Trophoblast cell (in vitro differentiated cells and primary cell): ENCODE results near the gene GSG1L.

Source experiments
- DNase-seq, 2 donors: peaks; one replicate each; pipeline ENCODE4 v3.0.0-alpha.2; 2016
- H2AFZ ChIP-seq: 2 replicates; pipeline ENCODE4 v1.6.1; 2013; ENCODE audit warnings: low read length, moderate library complexity, mild to moderate bottlenecking; ENCODE audit not compliant: insufficient read depth, poor library complexity
- H2AK5ac ChIP-seq: 2 replicates; pipeline ENCODE4 v1.6.1; 2013; ENCODE audit warnings: mild to moderate bottlenecking, low read length
- H2BK120ac ChIP-seq: 2 replicates; pipeline ENCODE4 v1.6.1; 2013; ENCODE audit warnings: low read length, mild to moderate bottlenecking, moderate library complexity; ENCODE audit not compliant: insufficient read depth, poor library complexity
- H2BK12ac ChIP-seq: 2 replicates; pipeline ENCODE4 v1.6.1; 2013; ENCODE audit warnings: mild to moderate bottlenecking, low read length, moderate library complexity
- H2BK5ac ChIP-seq: 2 replicates; pipeline ENCODE4 v1.6.1; 2013; ENCODE audit warnings: low read length, low read depth, moderate library complexity, mild to moderate bottlenecking; ENCODE audit not compliant: poor library complexity
- H3K14ac ChIP-seq: 2 replicates; pipeline ENCODE4 v1.6.1; 2013; ENCODE audit warnings: mild to moderate bottlenecking, low read length
- H3K18ac ChIP-seq: 2 replicates; pipeline ENCODE4 v1.6.1; 2013; ENCODE audit warnings: mild to moderate bottlenecking, low read length
- H3K23ac ChIP-seq: 2 replicates; pipeline ENCODE4 v1.6.1; 2013; ENCODE audit warnings: low read length
- H3K27ac ChIP-seq: 2 replicates; pipeline ENCODE4 v1.5.1; 2013; ENCODE audit warnings: low read depth, mild to moderate bottlenecking, inconsistent platforms, low read length, moderate library complexity
- H3K27me3 ChIP-seq: 2 replicates; pipeline ENCODE4 v1.6.1; 2013; ENCODE audit warnings: inconsistent platforms, mild to moderate bottlenecking, low read length, moderate library complexity; ENCODE audit not compliant: insufficient read depth
- H3K36me3 ChIP-seq, 2 experiments: 1 replicate in 1 of 2; 2 replicates in 1 of 2; pipeline ENCODE4 v1.6.1; 2013; ENCODE audit warnings: low read length in 2 of 2, mild to moderate bottlenecking in 2 of 2, moderate library complexity in 1 of 2; ENCODE audit not compliant: insufficient read depth in 2 of 2, control insufficient read depth in 1 of 2
- H3K4ac ChIP-seq: 2 replicates; pipeline ENCODE4 v1.6.1; 2013; ENCODE audit warnings: low read depth, mild to moderate bottlenecking, low read length, moderate library complexity
- H3K4me1 ChIP-seq, 2 experiments: 1 replicate in 1 of 2; 2 replicates in 1 of 2; pipeline ENCODE4 v1.6.1; 2013; ENCODE audit warnings: low read length in 2 of 2, mild to moderate bottlenecking in 2 of 2, moderate library complexity in 1 of 2; ENCODE audit not compliant: insufficient read depth in 2 of 2, control insufficient read depth in 1 of 2
- H3K4me2 ChIP-seq: 2 replicates; pipeline ENCODE4 v1.6.1; 2013; ENCODE audit warnings: inconsistent platforms, mild to moderate bottlenecking, low read length, moderate library complexity
- H3K4me3 ChIP-seq: 2 replicates; pipeline ENCODE4 v1.5.1; 2013; ENCODE audit warnings: mild to moderate bottlenecking, low read depth, low read length, inconsistent platforms
- H3K79me1 ChIP-seq: one replicate; pipeline ENCODE4 v1.6.1; 2013; ENCODE audit warnings: low read length
- H3K79me2 ChIP-seq: 2 replicates; pipeline ENCODE4 v1.6.1; 2013; ENCODE audit warnings: low read length, mild to moderate bottlenecking; ENCODE audit not compliant: control insufficient read depth, insufficient read depth, poor library complexity
- H3K9ac ChIP-seq: 2 replicates; pipeline ENCODE4 v1.6.1; 2013; ENCODE audit warnings: mild to moderate bottlenecking, low read length
- H3K9me3 ChIP-seq: 2 replicates; pipeline ENCODE4 v1.6.1; 2013; ENCODE audit warnings: low read depth, mild to moderate bottlenecking, control low read depth, inconsistent platforms, low read length; ENCODE audit not compliant: insufficient read depth
- H4K12ac ChIP-seq: 2 replicates; pipeline ENCODE4 v1.6.1; 2013; ENCODE audit warnings: low read depth, mild to moderate bottlenecking, low read length, moderate library complexity
- H4K8ac ChIP-seq: 2 replicates; pipeline ENCODE4 v1.6.1; 2013; ENCODE audit warnings: low read depth, mild to moderate bottlenecking, low read length, moderate library complexity
- H4K91ac ChIP-seq: one replicate; pipeline ENCODE4 v1.6.1; 2013; ENCODE audit warnings: low read depth, mild to moderate bottlenecking, low read length, moderate library complexity
- WGBS: extraction: QIAGEN DNeasy Blood & Tissue Kit; methylation state at CpG from one replicate; pipeline ENCODE4 v1.1.7; 2013; ENCODE audit warnings: missing lambda C conversion rate; ENCODE audit not compliant: insufficient read length, insufficient coverage; ENCODE audit errors: extremely low coverage; 5-methylcytosine and 5-hydroxymethylcytosine counted together

The GSG1L gene

DNA sequence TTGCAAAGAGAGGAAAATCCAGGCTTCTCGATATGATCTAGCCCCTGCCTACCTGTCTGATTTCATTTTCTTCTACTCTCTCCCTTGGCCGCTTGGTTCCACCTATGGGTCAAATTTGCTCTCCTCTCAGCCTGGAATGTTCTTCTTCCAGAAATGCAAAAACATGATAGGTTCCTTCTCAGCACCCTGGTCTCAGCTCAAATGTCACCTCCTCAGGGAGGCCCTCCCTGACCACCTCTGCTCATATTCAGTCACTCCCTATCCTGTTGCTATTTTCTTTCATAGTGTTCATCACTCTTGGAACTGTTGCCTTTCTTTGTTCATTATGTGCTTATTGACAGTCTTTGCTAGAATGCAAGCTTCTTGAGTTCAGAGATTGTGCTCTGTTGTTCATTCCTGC, 305.0 kb downstream of the GSG1L start:
- no peak overlapping the region for H4K8ac ChIP-seq
- no peak overlapping the region for H2BK5ac ChIP-seq
- H2AK5ac ChIP-seq = no peak overlapping the region
- no peak overlapping the region for H3K4me2 ChIP-seq
- H3K79me1 ChIP-seq = no peaks in the 10 kb centered on the region
- DNase-seq = no peak
- H3K4ac ChIP-seq = no peak overlapping the region
- no peak overlapping the region for H3K14ac ChIP-seq
- no peak overlapping the region for H3K4me3 ChIP-seq
- no peak overlapping the region for H4K12ac ChIP-seq
- peaks cover 12 to 16% of the 10 kb centered on the region in 2 experiments for H3K36me3 ChIP-seq
- peaks cover 0 to 12% of the 10 kb centered on the region in 2 experiments for H3K4me1 ChIP-seq
- H3K27ac ChIP-seq = no peak overlapping the region
- no peak overlapping the region for H3K9ac ChIP-seq
- no CpG with 5 or more reads among the region's 2 CpGs for WGBS
- no peak overlapping the region for H2BK12ac ChIP-seq
- no peak overlapping the region for H4K91ac ChIP-seq
- no peak overlapping the region for H3K18ac ChIP-seq
- no peak overlapping the region for H2AFZ ChIP-seq
- H3K23ac ChIP-seq = no peak overlapping the region
- H2BK120ac ChIP-seq = no peak overlapping the region
- no peaks in the 10 kb centered on the region for H3K27me3 ChIP-seq
- H3K79me2 ChIP-seq = no peaks in the 10 kb centered on the region
- H3K9me3 ChIP-seq = no peaks in the 10 kb centered on the region

GRCh38 chr16:27756206-27756970, 307.1 kb downstream of the GSG1L start:
- no peak overlapping the region for H4K8ac ChIP-seq
- H2BK120ac ChIP-seq = no peak overlapping the region
- no peak overlapping the region for H3K18ac ChIP-seq
- no peak overlapping the region for H3K4me3 ChIP-seq
- H3K9ac ChIP-seq = no peak overlapping the region
- no peak overlapping the region for H3K14ac ChIP-seq
- H3K23ac ChIP-seq = no peak overlapping the region
- no peaks in the 10 kb centered on the region for H3K9me3 ChIP-seq
- no peak overlapping the region for H4K12ac ChIP-seq
- no peak overlapping the region for H4K91ac ChIP-seq
- H2AK5ac ChIP-seq = no peak overlapping the region
- H2AFZ ChIP-seq = no peak overlapping the region
- no peak overlapping the region for H2BK12ac ChIP-seq
- DNase-seq = no peak
- no peak overlapping the region for H3K4me2 ChIP-seq
- H3K4ac ChIP-seq = no peak overlapping the region
- no peaks in the 10 kb centered on the region for H3K27me3 ChIP-seq
- H3K4me1 ChIP-seq = peaks cover 0 to 14% of the 10 kb centered on the region in 2 experiments
- H3K79me2 ChIP-seq = no peaks in the 10 kb centered on the region
- no peaks in the 10 kb centered on the region for H3K79me1 ChIP-seq
- peaks cover 5 to 10% of the 10 kb centered on the region in 2 experiments for H3K36me3 ChIP-seq
- WGBS = no CpG with 5 or more reads among the region's 10 CpGs
- H3K27ac ChIP-seq = no peak overlapping the region
- no peak overlapping the region for H2BK5ac ChIP-seq

- Histone ChIP-seq H3K9me3 (no peaks in the 10 kb centered on the region), H4K8ac (no peak overlapping the region), H3K4me3 (no peak overlapping the region), H4K91ac (no peak overlapping the region), H4K12ac (no peak overlapping the region), H3K27me3 (no peaks in the 10 kb centered on the region), H3K4me2 (no peak overlapping the region), H3K9ac (no peak overlapping the region), H3K79me2 (no peaks in the 10 kb centered on the region), H3K14ac (no peak overlapping the region), H3K4me1 (peaks cover 0 to 14% of the 10 kb centered on the region in 2 experiments), H2BK12ac (no peak overlapping the region), H3K18ac (no peak overlapping the region), H2BK5ac (no peak overlapping the region), H3K27ac (no peak overlapping the region), H2AFZ (no peak overlapping the region), H3K36me3 (peaks cover 6 to 8% of the 10 kb centered on the region in 2 experiments), H3K4ac (no peak overlapping the region), H3K79me1 (no peaks in the 10 kb centered on the region), H2BK120ac (no peak overlapping the region), H2AK5ac (no peak overlapping the region), H3K23ac (no peak overlapping the region)
- DNase-seq = no peak
- WGBS = no CpG with 5 or more reads among the region's 11 CpGs
These were observed 308.5 kb downstream of the GSG1L start for GRCh38 chr16:27754788-27755690.

- Histone ChIP-seq H3K9ac (no peak overlapping the region), H3K4me3 (no peak overlapping the region), H2BK12ac (no peak overlapping the region), H3K36me3 (peaks cover 10 to 13% of the 10 kb centered on the region in 2 experiments), H3K23ac (no peak overlapping the region), H3K4me1 (peaks cover 7 to 15% of the 10 kb centered on the region in 2 experiments), H3K79me2 (no peaks in the 10 kb centered on the region), H2BK5ac (no peak overlapping the region), H3K18ac (no peak overlapping the region), H2AFZ (no peak overlapping the region), H4K91ac (no peak overlapping the region), H2AK5ac (no peak overlapping the region), H3K4ac (no peak overlapping the region), H3K9me3 (no peaks in the 10 kb centered on the region), H4K8ac (no peak overlapping the region), H3K27ac (no peak overlapping the region), H3K14ac (no peak overlapping the region), H3K4me2 (no peak overlapping the region), H4K12ac (no peak overlapping the region), H3K27me3 (no peaks in the 10 kb centered on the region), H3K79me1 (no peaks in the 10 kb centered on the region), H2BK120ac (no peak overlapping the region)
- DNase-seq = no peak
- WGBS = no CpG with 5 or more reads among the region's 1 CpG
These were observed 310.0 kb downstream of the GSG1L start for GRCh38 chr16:27753563-27753962.
